Measurements from ENCODE around the gene ST6GALNAC1.

- TF ChIP-seq CTCF (IDR thresholded peaks at IDR 0.05; ENCODE audit: low read depth, low read length, missing input control) (no peak), FOXA2 (IDR thresholded peaks at IDR 0.05) (no peak), MAX (IDR thresholded peaks at IDR 0.05) (no peak), HNF4A (conservative IDR thresholded peaks at IDR 0.05) (no peak), RAD21 (IDR thresholded peaks at IDR 0.05) (no peak), GABPA (IDR thresholded peaks at IDR 0.05 in 1 of 2, conservative IDR thresholded peaks at IDR 0.05 in 1 of 2) (no peak), YY1 (IDR thresholded peaks at IDR 0.05) (no peak)
- TF ChIP-seq, protein P1, sequence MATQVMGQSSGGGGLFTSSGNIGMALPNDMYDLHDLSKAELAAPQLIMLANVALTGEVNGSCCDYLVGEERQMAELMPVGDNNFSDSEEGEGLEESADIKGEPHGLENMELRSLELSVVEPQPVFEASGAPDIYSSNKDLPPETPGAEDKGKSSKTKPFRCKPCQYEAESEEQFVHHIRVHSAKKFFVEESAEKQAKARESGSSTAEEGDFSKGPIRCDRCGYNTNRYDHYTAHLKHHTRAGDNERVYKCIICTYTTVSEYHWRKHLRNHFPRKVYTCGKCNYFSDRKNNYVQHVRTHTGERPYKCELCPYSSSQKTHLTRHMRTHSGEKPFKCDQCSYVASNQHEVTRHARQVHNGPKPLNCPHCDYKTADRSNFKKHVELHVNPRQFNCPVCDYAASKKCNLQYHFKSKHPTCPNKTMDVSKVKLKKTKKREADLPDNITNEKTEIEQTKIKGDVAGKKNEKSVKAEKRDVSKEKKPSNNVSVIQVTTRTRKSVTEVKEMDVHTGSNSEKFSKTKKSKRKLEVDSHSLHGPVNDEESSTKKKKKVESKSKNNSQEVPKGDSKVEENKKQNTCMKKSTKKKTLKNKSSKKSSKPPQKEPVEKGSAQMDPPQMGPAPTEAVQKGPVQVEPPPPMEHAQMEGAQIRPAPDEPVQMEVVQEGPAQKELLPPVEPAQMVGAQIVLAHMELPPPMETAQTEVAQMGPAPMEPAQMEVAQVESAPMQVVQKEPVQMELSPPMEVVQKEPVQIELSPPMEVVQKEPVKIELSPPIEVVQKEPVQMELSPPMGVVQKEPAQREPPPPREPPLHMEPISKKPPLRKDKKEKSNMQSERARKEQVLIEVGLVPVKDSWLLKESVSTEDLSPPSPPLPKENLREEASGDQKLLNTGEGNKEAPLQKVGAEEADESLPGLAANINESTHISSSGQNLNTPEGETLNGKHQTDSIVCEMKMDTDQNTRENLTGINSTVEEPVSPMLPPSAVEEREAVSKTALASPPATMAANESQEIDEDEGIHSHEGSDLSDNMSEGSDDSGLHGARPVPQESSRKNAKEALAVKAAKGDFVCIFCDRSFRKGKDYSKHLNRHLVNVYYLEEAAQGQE (IDR thresholded peaks at IDR 0.05): no peak
Observed at GRCh38 chr17:76586741-76587487, 56.6 kb downstream of the ST6GALNAC1 start.
